Hepatocyte (in vitro differentiated cells): ENCODE measurements around the gene TM9SF4. TPM values are rescaled to one million over a fixed set of nuclear protein-coding genes. Genes with fewer than 3 reads are reported as not detected.
A peak's percentile ranks its signal among the peaks of the same experiment; 100 is the strongest.

Source experiments
- DNase-seq: peaks from one replicate; pipeline ENCODE4 v3.0.0-alpha.2; 2016; ENCODE audit warnings: low spot score
- H2AFZ ChIP-seq: fragments of 200-600 bp; sonication (generic); 2 replicates; pipeline ENCODE4 v1.6.0; 2016; ENCODE audit warnings: antibody characterized with exemption, mild to moderate bottlenecking
- H3K27ac ChIP-seq: fragments of 200-600 bp; sonication (generic); 2 replicates; pipeline ENCODE4 v1.5.1; 2016; ENCODE audit warnings: mild to moderate bottlenecking
- H3K27me3 ChIP-seq: fragments of 200-600 bp; sonication (generic); 2 replicates; pipeline ENCODE4 v1.6.1; 2016
- H3K36me3 ChIP-seq: fragments of 200-600 bp; sonication (generic); replicated peaks from 2 replicates; pipeline ENCODE4 v1.5.1; 2016; ENCODE audit warnings: low read depth; ENCODE audit not compliant: insufficient read depth
- H3K4me1 ChIP-seq: fragments of 200-600 bp; sonication (generic); 2 replicates; pipeline ENCODE4 v1.5.1; 2016; ENCODE audit warnings: mild to moderate bottlenecking, moderate library complexity; ENCODE audit not compliant: insufficient read depth
- H3K4me2 ChIP-seq: fragments of 200-600 bp; sonication (generic); 2 replicates; pipeline ENCODE4 v1.6.0; 2016
- H3K4me3 ChIP-seq: fragments of 200-600 bp; sonication (generic); 2 replicates; pipeline ENCODE4 v1.5.1; 2016; ENCODE audit warnings: mild to moderate bottlenecking
- H3K79me2 ChIP-seq: fragments of 200-600 bp; sonication (generic); 2 replicates; pipeline ENCODE4 v1.6.0; 2017; ENCODE audit warnings: mild to moderate bottlenecking
- H3K9me2 ChIP-seq: fragments of 200-600 bp; sonication (generic); replicated peaks from 2 replicates; pipeline ENCODE4 v1.6.0; 2017; ENCODE audit warnings: mild to moderate bottlenecking; ENCODE audit not compliant: insufficient read depth
- H3K9me3 ChIP-seq: fragments of 200-600 bp; sonication (generic); 2 replicates; pipeline ENCODE4 v1.5.1; 2016; ENCODE audit warnings: low read depth, mild to moderate bottlenecking
- H4K20me1 ChIP-seq: fragments of 200-600 bp; sonication (generic); 2 replicates; pipeline ENCODE4 v1.6.0; 2016; ENCODE audit warnings: mild to moderate bottlenecking; ENCODE audit not compliant: insufficient read depth, poor library complexity, severe bottlenecking
- EZH2 ChIP-seq: fragments of 200-600 bp; sonication (generic); IDR thresholded peaks from 2 replicates; pipeline ENCODE4 v1.6.1; 2016; ENCODE audit warnings: antibody characterized with exemption, mild to moderate bottlenecking, borderline replicate concordance
- EZH2phosphoT487 ChIP-seq: fragments of 200-600 bp; sonication (generic); IDR thresholded peaks from one replicate; pipeline ENCODE4 v1.6.1; 2018; ENCODE audit warnings: antibody characterized with exemption, mild to moderate bottlenecking, low read depth, moderate library complexity; ENCODE audit not compliant: unreplicated experiment, severe bottlenecking
- WGBS: methylation state at CpG from one replicate; pipeline ENCODE4 v1.1.6; 2016; ENCODE audit warnings: low lambda C conversion rate; ENCODE audit errors: missing lambda C conversion rate; 5-methylcytosine and 5-hydroxymethylcytosine counted together
- polyA plus RNA-seq: library from polyadenylated mRNA; unstranded; fragments of >200 nt; fragmentation: Nextera tagmentation; extraction: Ambion mirVana; gene quantifications from 2 replicates; pipeline ENCODE4 v1.2.1, GENCODE V29; 2016
- total RNA-seq: library from RNA; depleted of rRNA; stranded (reverse); fragments of >200 nt; gene quantifications from 2 replicates; pipeline ENCODE4 v1.2.3, GENCODE V29; 2014
- TF ChIP-seq, protein P1 (sequence below): fragments of 200-600 bp; sonication (generic); IDR thresholded peaks from 2 replicates; pipeline ENCODE4 v1.5.1; 2016; ENCODE audit warnings: antibody characterized with exemption, mild to moderate bottlenecking; ENCODE audit not compliant: poor library complexity

The TM9SF4 gene
- total and polyA plus RNA-seq, 2 experiments from 2014 or later: 65.3 to 86.4 TPM

DNA sequence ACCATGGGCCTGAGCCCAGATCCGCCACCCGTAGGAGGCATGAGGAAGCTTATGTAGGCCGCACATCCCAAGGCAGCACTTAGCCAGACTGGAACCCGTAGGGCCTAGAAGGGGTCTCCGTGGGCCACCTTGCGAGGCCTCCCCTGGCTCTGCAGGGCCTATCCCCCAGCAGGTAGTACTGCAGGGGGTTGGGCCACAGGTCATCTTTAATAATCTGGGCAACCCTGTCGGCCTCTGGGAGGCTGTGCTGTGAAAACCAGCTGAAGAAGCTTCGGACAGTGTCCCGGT lies 79.6 kb downstream of the TM9SF4 start:
- Histone ChIP-seq H3K79me2 (peaks cover 48% of the 10 kb centered on the region), H3K27ac (peak overlapping the region; percentile 95), H2AFZ (peak overlapping the region; percentile 80), H3K36me3 (no peaks in the 10 kb centered on the region), H3K9me3 (no peaks in the 10 kb centered on the region), H3K9me2 (no peaks in the 10 kb centered on the region), H3K27me3 (no peaks in the 10 kb centered on the region), H3K4me1 (peaks cover 40% of the 10 kb centered on the region), H4K20me1 (peaks cover 7% of the 10 kb centered on the region), H3K4me2 (peak overlapping the region; percentile 93), H3K4me3 (peak overlapping the region; percentile 72)
- TF ChIP-seq EZH2 (no peak), EZH2phosphoT487 (no peak)
- TF ChIP-seq, protein P1, sequence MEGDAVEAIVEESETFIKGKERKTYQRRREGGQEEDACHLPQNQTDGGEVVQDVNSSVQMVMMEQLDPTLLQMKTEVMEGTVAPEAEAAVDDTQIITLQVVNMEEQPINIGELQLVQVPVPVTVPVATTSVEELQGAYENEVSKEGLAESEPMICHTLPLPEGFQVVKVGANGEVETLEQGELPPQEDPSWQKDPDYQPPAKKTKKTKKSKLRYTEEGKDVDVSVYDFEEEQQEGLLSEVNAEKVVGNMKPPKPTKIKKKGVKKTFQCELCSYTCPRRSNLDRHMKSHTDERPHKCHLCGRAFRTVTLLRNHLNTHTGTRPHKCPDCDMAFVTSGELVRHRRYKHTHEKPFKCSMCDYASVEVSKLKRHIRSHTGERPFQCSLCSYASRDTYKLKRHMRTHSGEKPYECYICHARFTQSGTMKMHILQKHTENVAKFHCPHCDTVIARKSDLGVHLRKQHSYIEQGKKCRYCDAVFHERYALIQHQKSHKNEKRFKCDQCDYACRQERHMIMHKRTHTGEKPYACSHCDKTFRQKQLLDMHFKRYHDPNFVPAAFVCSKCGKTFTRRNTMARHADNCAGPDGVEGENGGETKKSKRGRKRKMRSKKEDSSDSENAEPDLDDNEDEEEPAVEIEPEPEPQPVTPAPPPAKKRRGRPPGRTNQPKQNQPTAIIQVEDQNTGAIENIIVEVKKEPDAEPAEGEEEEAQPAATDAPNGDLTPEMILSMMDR: no peak
- DNase-seq: no peak
- 97% methylated on average over 9 of the region's 9 CpGs for WGBS

DNA sequence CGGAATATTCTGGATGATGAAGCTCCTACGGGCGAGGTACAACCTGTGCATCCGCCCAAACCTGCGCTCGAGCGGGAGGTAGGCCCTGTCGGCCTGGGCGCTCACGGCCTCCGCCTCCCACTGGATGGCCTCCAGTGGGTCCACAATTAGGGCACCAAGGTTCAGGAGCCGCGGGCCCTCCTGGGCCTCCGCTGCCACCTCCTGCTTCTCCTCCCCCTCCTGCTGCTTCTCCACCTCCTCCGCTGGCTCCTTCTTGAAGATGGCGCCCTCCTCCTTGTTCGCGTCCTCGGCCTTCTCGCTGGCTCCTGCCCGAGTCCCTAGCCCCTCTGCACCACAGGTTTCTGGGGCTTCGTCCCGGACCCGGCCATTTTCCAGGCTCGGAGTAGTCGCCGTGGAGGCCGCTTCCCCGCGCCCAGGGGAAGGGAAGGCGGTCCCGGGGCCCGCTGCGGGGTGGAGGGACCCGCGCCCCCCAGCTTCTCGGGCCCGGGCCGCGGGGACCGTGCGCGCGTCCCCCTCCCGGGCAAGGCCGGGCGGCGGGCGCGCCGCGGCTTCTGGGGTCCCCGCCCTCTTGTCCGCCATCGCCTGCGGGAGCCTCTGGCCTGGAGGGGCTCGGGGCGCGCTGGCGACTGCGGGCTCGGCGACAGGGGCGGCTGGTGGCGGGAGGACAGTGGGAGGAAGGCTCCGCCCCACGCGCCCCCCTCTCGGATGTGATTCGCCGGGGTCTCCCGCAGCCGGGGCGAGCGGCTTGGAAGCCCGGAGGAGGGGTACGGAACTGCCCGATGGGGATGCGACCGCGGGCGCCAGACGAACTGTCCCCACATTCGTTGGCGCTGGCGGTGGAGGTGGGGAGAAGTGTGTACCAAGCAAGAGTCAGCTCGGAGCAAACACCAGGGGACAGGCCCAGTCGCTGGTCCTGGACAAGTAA lies 80.4 kb downstream of the TM9SF4 start:
- H2AFZ ChIP-seq: peak overlapping the region; percentile 80
- no peaks in the 10 kb centered on the region for H3K9me3 ChIP-seq
- peak; percentile 82 for DNase-seq
- H3K9me2 ChIP-seq: no peaks in the 10 kb centered on the region
- H3K4me1 ChIP-seq: peaks cover 40% of the 10 kb centered on the region
- peak overlapping the region; percentile 95 for H3K27ac ChIP-seq
- H3K79me2 ChIP-seq: peaks cover 54% of the 10 kb centered on the region
- H3K27me3 ChIP-seq: no peaks in the 10 kb centered on the region
- H4K20me1 ChIP-seq: peaks cover 13% of the 10 kb centered on the region
- WGBS: 13% methylated on average over 58 of the region's 88 CpGs
- H3K4me3 ChIP-seq: peak overlapping the region; percentile 72
- peak overlapping the region; percentile 93 for H3K4me2 ChIP-seq
- no peaks in the 10 kb centered on the region for H3K36me3 ChIP-seq
- TF ChIP-seq EZH2phosphoT487 (no peak), EZH2 (no peak)
- TF ChIP-seq, protein P1: no peak

DNA sequence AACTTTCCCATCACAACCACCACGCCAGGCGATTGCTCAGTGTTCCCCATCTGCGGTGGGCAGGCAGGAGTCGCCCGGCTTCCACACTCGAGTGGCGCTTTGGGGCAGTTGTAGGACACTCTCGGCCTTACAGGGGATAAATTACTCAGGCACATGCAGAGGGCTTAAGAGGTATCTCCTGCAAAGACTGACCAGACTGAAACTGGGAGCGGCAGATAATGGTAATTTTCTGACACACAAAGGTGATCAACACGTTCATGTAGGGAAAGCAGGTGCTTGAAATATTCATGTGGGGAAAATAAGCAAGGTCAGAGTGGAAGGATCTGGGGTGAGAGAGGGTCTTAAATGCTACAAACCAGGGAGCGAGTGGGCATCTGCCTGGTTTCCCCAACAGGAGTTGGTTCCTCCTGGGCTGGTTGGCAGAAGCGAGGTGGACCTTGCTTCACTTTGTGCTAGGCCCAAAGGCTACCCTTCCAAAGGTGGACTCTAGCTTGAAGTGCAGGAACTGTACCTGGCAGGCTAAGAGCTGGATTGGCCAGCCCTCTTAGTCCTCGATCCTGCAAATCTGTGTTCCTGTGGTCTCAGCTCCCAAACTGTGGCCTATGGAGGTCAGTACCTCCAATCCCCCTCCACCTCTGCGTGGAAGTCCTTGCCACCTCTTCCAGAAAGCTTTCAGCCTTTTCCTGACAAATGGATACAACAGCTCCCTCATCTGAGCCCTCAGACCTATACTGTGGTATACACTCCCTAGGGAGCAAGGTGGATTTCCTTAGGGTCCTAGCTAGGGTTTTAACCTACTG lies 81.3 kb downstream of the TM9SF4 start:
- DNase-seq: peak; percentile 34
- Histone ChIP-seq H3K4me2 (peak overlapping the region; percentile 93), H3K27me3 (no peaks in the 10 kb centered on the region), H2AFZ (peak overlapping the region; percentile 80), H3K27ac (peak overlapping the region; percentile 95), H3K36me3 (peaks cover 4% of the 10 kb centered on the region), H3K4me1 (peaks cover 39% of the 10 kb centered on the region), H3K4me3 (peak overlapping the region; percentile 72), H3K9me3 (no peaks in the 10 kb centered on the region), H4K20me1 (peaks cover 22% of the 10 kb centered on the region), H3K9me2 (no peaks in the 10 kb centered on the region), H3K79me2 (peaks cover 60% of the 10 kb centered on the region)
- TF ChIP-seq EZH2 (no peak), EZH2phosphoT487 (no peak)
- TF ChIP-seq, protein P1: no peak
- 32% methylated on average over 14 of the region's 14 CpGs for WGBS
